Stimulated activated CD4-positive, alpha-beta T cell treated with anti-CD3 and anti-CD28 coated beads, Interleukin-4, amount 100 ng/mL, for 1 hour (primary cell): Measurements from ENCODE around the gene CLIC4.
"Not testable (repeated sequence)": the region's sequence is repeated elsewhere in the genome, so short reads cannot be mapped to it uniquely, and the experiment has no call there.

Experiments used
- DNase-seq: peaks from one replicate; pipeline ENCODE4 v3.0.0-alpha.2; 2020

Gene CLIC4

DNA sequence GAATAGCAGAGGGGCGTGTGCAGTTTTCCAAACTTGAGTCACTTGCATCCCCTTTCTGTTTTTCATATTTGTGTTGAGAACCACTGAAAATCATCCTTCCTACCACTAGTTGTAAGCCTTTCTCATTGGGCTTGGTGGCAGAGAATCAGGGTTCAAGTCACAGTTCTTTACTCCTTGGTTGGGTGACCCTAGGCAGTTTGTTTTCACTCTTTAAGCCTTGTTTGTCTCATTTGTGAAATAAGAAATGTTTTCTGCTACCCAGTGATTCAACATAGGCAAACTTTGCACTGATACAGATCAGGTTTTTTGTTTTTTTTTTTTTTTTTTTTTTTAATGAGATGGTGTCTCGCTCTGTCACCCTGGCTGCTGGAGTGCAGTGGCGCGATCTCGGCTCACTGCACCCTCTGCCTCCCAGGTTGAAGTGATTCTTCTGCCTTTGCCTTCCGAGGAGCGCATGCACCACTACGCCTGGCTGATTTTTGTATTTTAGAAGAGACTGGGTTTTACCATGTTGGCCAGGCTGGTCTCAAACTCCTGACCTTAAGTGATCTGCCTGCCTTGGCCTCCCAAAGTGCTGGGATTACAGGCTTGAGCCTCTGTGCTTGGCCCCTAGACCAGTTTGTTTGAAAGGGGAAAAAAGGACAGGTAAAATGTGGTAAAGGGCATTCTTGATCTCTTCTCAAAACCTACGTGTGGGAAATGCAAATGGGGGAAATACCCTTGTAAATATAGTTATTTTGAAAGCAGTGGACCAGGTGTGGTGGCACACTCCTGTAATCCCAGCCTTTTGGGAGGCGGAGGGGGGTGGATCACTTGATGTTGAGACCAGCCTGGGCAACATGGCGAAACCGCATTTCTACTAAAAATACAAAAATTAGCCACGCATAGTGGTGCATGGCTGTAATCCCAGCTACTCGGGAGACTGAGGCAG is 3.2 kb downstream of the CLIC4 start:
- no peak for DNase-seq

DNA sequence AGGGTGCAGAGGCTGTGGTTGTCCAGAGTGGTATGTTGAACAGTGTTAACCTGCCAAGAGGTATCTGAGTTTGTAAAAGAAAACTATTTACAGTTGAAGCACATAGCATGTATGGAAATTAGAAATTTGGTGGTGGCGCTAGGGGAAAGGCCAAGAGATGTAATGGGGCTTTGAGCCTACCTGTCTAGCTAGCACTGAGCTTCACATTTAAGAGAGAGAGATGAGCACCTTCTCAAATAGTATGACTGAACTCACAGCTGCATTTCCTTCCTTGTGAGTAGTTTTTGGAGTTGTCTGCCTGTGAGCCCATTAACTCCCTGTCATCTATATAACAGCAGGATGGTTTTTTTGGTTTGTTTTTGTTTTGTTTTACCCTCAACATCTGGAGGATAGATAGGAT is 4.0 kb downstream of the CLIC4 start:
- DNase-seq: no peak

DNA sequence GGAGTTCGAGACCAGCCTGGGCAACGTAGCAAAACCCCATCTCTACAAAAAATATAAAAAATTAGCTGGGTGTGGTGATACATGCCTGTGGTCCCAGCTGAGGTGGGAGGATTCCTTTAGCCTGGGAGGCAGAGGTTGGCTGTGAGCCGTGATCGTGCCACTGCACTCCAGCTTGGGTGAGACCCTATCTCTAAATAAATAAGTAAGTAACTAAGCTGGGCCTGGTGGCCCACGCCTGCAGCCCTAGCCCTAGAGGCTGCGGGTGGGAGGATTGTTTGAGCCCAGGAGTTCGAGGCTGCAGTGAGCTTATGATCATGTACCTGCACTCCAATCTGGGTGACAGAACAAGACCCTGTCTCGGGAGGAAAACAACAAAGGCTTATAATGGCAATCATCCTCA is 4.6 kb downstream of the CLIC4 start:
- DNase-seq: no peak

DNA sequence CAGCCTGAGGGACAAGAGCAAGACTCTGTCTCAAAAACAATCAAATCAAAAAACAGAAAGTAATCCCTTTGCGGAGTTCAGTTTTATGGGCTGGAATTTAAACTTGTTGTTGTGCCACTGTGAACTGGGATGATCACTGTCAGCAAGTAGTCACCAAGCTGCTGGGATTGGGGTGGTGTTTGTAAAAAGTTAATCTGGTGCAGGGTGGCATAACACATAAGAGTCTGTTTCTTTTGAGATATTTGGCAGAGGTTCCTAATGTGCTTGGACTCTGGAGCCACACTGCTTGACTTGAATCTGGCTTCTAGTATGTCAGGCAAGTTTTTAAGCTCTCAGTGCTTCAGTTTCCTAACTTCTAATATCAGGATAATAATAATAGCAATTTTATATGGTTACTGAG is 6.6 kb downstream of the CLIC4 start:
- no peak for DNase-seq

DNA sequence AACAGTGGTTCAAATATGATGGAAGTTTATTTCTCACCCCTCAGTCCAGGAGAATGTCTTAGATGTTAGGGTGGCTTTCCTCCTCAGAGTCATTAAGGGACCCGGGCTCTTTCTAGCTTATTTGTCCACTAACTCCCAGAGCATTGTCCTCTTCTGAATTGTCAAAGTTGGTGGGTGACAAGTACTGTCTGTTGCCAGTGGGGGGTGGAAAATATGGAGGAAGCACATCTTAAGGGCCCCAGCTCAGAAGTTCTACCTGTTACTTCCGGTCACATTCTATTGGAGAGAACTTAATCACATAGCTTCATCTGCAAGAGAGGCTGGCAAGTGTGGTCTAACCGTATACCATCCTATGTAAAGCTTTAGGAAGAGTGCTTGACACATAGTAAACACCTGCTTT is 7.1 kb downstream of the CLIC4 start:
- DNase-seq: no peak

DNA sequence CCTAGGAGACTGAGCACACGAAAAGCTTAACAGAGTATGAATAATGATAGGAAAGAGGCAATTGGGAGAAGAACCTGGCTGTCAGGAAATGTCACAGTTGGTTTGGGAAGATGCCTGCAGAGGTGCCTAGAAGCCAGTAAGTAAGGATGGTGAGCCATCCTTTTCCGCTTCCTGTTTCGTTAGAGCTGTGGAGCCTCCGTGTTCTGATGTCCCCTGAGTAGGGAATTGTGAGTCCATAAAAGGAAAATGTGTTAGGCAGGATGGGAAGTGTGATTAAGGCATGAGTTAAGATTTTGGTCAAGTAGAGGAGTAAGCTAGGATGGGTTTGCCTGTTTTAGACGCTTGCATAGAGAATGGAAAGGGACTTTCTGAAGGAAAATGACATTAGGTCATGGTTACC is 9.0 kb downstream of the CLIC4 start:
- DNase-seq: no peak

DNA sequence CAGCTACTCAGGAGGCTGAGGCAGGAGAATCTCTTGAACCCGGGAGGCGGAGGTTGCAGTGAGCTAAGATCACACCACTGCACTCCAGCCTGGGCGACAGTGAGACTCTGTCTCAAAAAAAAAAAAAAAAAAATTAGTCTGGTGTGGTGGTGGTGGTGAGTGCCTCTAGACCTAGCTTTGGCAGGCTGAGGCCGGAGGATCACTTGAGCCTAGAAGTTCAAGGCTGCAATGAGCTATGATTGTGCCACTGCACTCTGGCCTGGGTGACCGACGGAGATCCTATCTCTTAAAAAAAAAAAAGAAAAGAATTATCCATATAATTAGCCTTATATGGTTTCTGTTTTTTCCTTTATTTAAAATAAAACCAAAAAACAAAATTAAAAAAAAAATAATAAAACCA is 10.1 kb downstream of the CLIC4 start:
- DNase-seq: not testable (repeated sequence)

DNA sequence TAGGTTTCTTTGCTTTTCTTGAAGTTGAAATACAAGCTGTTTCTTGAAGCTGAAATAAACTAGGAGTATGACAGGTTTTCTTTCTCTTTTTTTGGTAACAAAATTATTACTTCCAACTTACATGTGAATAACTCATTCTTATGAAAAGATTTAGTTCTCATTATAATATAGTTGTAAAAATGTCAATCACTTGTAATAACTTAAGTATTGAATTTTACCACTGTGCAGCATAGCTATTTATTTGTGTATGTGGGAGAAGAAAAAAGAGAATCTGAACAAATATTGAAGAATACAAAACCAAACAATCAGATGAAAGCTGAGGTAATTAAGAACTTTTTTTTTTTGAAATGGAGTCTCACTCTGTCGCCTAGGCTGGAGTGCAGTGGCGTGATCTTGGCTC is 11.1 kb downstream of the CLIC4 start:
- no peak for DNase-seq

DNA sequence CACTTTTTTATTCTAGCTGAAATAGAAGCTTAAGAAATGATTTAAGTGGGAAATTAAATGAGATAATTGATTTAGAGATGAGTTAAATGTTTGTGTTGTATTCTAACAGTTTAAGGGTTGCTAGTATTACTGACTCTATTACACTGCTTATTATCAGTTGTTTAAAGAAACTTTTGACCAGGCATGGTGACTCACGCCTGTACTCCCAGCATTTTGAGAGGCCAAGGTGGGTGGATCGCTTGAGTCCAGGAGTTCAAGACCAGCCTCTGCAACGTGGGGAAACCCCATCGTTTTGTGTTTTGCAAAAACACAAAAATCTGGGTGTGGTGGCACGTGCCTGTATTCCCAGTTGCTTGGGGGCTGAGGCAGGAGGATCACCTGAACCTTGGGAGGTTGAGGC is 14.2 kb downstream of the CLIC4 start:
- no peak for DNase-seq

DNA sequence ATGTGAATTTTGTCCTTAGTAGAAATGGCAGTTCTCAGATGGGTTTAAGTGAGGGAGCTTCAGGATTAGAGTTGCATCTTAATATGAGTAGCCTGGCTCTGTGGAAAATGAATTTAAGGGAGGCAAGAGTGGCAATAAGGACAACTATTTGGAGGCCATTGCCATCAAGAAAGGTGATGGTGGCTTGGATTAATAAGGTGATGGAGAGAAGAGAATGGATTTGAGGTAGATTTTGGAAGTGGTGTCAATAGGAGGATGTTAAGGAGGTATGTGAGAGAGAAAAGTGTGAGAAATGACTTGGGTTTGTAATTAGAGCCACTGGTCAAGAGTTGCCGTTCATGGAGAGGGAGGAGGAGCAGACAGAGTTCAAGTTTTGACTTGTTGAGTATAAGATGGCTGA is 16.3 kb downstream of the CLIC4 start:
- no peak for DNase-seq

DNA sequence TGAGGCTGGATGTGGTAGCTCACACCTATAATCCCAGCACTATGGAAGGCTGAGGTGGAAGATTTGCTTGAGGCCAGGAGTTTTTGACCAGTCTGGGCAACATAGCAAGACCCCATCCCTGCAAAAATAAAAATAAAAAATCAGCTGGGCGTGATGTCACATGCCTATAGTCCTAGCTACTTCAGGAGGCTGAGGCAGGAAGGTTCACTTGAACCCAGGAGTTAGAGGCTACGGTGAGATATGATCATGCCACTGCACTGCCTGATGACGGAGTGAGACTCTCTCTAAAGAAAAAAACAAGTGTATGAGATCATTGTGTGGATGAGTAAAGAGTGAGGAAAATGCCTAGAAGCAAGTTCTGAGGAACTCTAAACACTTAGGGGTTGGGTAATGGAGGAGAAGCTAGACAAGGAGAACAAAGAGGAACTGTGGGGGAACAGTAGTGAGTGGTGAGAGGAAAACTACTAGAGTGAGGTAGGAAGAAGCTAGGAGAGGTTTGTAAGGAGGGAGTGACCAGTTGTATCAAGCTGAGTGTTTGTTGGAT is 17.0 kb downstream of the CLIC4 start:
- DNase-seq: no peak

DNA sequence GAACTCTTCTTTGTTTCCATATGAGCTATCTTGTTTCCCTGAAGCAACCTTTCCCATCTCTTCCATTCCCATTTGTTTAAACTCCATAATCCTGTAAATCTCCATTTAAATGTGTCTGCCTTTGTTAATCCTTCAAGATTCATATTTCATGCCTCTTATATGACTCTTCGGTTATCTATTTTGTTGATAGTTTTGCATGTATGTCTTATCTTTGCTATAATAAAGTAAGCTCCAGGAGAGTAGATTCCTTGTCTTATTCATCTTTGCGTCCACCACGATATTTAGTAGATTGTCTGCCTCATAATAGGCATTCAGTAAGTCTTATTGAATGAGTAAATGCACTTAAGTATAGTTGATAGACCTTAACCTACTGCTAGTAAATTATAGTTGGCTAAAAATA is 18.4 kb downstream of the CLIC4 start:
- DNase-seq: no peak

DNA sequence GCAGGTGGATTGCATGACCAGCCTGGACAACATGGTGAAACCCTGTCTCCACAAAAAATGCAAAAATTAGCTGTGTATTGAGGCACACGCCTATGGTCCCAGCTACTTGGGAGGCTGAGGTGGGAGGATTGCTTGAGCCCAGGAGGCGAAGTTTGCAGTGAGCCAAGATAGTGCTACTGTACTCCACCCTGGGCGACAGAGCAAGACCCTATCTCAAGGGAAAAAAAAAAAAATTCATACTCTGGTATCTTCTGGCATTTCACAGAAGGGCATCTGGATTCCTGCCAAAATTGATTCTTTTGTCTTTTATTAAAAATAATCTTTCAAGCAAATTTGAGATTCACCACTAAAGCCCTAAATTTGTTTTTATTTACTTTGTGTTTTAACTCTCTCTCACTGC is 19.2 kb downstream of the CLIC4 start:
- DNase-seq: no peak

DNA sequence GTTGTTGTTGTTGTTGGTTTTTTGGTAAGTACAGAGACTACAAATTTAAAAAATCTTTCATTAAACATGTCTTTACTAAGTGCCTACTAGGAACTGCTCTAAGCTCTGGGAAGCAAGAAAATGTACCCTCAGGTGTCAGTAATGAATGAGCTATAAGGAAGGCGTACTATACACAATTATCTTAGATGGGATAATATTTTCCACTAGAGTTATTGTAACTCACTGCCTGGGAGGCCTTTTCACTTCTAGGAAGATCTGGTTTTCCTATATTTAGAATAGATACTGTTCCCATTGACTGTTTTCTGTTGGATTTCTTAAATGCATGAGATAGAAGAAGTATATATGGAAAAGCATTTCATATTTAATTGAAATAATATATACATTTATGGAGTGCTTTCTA is 19.6 kb downstream of the CLIC4 start:
- DNase-seq: no peak

DNA sequence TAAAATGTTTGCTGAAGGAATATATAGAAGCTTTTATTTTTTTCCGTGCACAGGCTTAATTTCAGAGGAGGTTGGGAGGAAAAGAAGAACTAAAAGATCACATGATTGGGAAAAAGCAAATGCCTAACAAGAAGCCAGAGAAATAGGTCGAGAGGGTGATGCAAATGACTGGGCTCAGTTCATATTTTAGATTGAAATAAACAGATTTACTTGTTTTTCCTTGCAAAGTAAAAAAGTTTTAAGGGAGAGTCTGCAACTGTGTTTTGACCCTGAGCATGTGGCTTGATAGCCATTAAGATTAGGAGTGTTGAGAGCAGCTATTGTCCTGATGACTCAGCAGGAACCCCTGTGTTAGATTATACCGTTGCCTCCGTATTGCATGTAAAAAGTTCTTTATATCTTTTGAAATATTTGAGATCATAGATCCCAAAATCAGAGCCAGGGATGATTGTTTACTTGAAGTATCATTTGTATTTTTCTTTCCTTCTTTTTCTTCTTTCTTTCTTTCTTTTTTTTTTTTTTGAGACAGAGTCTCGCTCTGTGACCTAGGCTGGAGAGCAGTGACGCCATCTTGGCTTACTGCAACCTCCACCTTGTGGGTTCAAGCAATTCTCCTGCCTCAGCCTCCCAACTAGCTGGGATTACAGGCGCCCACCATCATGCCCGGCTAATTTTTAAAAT is 20.2 kb downstream of the CLIC4 start:
- no peak for DNase-seq

DNA sequence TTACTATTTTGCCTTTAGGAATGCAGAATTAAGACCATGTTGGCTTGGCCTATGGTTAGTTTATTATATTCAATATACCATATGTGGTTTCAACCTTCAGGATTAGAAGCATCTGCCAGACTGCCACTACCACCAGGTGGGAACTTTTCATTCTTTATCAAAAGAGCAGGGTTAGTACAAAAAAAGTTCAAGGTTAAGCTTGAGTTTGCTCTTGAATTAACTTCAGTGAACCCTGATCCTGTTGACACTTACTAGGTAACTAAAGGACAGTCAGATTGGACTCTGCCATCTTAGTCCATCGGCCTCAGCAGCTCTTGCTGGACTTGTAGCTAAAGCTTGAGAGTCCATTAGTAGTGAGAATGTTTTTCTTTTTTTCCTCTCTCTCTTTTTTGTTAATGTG is 22.1 kb downstream of the CLIC4 start:
- no peak for DNase-seq

DNA sequence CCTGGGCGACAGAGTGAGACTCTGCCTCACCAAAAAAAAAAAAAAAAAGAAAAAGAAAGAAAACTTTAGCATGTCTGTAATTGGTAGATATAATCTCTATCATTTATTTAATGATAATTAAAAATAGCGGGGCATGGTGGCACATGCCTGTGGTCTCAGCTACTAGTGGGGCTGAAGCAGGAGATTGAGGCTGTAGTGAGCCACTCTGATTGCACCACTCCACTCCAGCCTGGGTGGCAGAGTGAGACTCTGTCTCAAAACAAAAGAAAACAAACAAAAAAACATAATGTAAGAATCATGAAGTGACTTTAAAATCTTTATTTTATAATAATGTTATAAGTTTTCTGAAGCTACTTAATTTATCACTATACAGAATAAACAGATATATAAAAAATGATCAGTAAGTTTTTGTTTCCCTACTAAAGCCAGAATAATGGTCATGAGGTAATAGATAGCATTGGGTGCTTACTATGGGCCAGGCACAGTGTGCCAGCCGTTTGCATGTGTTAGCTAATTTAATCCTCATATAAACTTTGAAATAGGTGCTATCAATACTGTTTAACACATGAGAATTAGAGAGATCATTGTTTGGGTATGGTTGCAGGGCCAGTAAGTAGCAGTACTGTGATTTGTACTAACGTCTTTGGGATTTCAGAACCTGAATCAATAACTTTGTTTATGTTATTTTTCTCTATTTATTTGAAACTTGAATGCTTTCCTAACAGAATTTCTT is 23.8 kb downstream of the CLIC4 start:
- no peak for DNase-seq

DNA sequence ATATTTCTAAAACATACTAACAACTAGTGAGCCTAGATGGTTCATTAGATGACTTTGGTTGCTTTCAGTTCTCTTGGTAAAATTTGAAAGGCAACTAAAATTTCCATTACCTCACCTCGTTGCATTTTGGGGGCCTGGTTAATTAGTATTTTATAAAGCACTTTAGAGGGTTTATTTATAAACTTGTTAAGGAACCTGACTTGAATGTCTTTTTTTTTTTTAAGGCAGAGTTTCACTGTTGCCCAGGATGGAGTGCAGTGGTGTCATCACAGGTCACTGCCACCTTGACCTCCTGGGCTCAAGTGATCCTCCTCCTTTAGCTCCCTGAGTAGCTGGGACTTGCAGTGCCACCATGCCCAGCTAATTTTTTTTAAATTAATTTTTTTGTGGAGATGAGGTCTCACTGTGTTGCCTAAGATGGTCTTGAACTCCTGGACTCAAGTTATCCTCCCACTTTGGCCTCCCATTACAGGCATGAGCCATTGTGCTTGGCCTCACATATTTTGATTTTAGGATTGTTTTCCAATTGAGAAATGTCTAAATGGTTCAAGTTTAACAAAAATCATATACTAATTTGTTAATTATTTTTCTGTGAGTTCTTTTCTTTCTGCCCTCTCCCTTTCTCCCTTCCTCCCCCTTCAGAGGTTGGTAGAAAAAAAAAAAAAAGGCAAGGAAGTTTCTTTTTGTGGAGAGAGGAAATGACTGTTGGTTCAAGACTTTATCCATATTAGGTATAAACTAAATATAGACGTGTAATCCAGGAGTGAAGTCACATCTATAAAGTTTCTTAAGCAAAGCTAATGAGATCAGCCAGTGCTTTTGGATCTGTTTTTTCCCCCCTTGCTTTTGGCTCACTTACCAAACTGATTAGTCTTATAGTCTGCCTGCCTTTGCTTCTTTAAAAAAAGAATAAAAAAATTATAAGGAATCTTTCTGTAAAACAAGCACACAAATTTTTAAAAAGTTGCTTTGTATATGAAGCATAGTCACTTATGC is 24.7 kb downstream of the CLIC4 start:
- no peak for DNase-seq

DNA sequence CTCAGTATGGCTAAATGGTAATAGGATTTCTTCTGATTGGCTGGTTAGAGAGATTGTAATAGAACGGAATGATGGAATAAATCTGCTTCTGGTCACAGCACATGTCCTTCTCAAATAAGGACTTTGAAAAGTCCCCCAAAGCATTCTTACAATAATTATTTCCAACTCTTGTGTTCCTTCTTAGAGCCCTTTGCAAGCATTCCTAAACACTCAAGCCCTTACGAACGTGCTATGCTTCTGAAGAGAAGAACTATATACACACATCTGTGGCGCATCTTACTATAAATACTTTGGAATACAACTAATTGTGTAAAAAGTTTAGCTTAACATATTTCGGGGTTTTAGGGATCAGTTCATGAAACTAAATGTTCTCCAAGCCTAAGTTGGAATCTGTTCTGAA is 25.6 kb downstream of the CLIC4 start:
- DNase-seq: no peak

DNA sequence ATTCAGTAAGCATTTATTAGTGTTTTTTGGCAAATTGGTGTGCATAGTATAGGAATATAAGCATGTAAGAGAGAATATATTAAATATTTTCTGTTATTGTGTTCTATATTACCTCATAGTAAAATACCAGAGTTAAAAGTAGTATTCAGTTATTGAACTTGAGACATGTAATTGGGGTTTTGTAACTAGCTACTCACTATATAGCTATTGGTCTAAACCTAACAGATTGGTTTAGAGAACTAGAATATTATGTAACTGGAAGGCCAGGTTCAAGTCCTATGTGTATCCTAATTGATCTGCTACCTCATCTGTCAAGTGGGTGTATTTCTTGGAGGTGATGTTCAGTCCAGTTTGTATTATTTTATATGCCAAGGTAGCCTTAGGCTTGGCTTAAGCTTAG is 26.3 kb downstream of the CLIC4 start:
- DNase-seq: no peak

DNA sequence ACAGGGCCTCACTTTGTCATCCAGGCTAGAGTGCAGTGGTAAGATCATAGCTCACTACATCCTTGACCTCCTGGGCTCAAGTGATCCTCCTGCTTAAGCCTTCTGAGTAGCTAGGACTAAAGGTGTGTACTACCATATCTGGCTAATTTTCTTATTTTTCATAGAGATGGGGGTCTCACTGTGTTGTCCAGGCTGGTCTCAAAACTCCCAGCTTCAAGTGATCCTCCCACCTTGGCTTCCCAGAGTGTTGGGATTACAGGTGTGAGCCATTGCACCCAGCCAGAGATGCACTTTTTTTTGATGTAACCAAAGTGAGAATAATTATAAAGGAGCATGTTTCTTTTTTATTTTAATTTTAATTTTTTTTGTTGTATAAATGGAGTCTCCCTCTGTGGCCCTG is 28.4 kb downstream of the CLIC4 start:
- DNase-seq: no peak

DNA sequence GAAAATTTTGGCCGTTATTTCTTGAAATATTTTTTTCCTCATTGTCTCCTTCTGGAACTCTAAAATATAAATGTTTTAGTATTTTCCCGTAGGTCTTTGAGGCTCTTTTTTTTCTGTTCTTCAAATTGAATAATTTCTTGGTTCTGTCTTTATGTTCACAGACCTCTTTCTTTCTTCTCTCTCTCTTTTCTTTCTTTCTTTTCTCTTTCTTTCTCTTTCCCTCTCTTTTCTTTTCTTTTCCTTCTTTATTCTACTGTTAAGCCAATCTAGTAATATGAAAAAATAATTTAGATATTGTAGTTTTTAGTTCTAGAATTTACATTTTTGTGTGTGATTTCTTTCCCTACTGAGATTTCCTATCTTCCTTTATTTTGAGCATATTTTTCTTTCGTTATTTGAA is 30.1 kb downstream of the CLIC4 start:
- no peak for DNase-seq
